ENCODE results near the gene LIMS2.

LIMS2 gene, protein sequence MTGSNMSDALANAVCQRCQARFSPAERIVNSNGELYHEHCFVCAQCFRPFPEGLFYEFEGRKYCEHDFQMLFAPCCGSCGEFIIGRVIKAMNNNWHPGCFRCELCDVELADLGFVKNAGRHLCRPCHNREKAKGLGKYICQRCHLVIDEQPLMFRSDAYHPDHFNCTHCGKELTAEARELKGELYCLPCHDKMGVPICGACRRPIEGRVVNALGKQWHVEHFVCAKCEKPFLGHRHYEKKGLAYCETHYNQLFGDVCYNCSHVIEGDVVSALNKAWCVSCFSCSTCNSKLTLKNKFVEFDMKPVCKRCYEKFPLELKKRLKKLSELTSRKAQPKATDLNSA

DNA sequence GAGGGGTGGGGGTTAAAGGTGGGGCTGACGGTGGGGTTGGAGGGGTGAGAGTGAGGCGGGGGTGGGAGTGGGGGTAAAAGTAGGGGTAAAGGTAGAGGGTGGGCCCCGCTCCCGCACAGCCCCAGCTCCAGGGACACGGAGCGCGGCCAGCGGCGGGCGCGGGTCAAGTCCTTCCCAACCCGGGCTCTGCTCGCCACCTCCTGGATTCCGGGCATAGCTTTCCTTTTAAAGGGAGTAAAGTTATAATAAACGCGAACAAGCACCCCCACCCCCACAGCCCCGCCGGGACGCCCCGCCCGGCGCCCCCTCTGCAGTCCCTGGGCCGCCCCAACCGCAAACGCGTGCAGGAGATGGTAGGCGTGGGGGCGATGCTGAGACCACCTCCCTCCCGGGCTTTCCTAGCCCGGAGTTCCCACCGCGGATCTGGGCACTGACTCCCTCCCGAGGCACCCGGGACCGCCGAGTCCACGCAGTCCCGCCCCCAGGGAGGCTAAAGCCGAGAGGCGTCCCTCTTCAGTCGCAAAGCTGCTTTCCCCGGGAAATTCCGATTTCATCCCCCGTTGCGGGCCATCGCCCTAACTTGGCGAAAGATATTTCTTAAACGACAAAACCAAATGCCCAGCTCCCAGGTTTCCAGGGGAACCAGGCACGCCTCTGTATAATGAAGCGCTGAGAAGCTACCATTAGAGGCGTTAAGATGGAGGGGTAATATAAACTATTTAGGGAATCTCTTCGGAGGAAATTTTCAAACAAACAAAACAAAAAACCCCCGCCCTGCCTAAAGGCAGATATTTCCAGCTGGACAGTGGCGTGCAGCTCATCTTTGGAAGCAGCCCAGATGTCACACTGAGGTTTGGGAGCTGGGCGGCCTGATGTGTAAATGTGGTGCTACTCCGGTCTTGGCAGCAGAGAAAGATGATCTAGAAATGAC, at the start of gene LIMS2:
Gene LIMS2 (minus strand): TSS at position 200 of the 931 bp plus-strand sequence. CDS start 506 bp downstream, outside the sequence.
- DNase-seq: peak; percentile 52

DNA sequence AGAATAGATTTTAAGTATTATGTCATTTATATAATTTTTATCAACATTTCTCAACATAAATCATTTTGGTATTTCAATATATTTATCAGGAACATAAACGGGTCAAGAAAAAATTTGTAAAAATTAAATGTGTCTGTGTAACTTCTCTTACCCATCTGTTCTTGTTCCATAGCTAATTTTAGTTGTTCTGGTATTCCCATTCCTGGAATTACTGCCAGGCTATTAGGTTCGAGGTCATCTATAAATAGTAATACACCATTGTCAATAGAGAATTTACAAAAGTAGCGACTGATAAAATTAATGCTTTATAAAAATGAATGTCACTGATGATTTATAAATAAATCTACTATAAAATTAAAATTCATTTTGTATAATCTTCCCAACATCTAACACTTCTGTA, 47.5 kb upstream of the LIMS2 start:
- no peak for DNase-seq

DNA sequence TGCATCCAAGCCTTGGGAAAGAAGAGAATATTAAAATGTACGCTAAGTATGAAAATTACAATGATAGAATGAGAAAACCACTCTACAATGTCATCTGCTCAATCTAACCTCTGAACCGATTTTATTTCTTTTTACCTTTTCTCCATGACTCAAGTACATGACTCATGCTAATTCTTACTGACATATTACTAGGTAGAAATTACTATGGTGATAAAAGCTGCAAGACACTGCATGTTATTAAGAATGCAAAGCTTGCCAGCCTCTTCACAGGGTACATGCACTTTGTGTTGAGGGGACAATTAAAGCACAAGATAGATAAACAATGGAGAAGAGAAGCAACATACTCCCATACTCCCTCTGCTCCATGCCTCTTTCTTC, 46.6 kb upstream of the LIMS2 start:
- DNase-seq: no peak

DNA sequence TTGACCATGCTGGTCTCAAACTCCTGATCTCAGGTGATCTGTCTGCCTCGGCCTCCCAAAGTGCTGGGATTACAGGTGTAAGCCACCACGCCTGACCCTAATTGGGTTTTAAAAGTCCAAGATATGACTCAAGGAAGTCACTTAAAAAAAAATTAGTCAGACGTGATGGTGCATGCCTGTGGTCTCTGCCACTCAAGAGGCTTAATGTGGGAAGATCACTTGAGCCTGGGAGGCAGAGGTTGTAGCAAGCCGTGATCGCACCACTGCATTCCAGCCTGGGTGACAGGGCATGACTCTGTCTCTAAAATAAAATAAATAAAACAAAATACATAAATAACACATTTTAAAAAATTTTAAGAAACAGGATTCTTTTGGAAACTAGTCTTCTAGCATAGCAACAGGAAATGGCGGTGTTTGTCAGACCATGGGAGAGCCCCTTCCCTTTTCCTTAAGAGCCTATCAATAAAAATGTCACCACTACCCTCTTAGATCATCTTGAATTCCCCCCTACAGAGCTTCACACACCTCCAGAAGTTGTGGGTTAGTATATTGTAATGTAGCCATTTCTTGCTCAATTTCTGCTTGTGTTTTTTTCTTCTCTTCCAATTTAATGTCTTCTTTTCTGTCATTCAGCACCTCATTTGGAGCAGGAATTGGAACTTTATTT, 46.1 kb upstream of the LIMS2 start:
- no peak for DNase-seq

DNA sequence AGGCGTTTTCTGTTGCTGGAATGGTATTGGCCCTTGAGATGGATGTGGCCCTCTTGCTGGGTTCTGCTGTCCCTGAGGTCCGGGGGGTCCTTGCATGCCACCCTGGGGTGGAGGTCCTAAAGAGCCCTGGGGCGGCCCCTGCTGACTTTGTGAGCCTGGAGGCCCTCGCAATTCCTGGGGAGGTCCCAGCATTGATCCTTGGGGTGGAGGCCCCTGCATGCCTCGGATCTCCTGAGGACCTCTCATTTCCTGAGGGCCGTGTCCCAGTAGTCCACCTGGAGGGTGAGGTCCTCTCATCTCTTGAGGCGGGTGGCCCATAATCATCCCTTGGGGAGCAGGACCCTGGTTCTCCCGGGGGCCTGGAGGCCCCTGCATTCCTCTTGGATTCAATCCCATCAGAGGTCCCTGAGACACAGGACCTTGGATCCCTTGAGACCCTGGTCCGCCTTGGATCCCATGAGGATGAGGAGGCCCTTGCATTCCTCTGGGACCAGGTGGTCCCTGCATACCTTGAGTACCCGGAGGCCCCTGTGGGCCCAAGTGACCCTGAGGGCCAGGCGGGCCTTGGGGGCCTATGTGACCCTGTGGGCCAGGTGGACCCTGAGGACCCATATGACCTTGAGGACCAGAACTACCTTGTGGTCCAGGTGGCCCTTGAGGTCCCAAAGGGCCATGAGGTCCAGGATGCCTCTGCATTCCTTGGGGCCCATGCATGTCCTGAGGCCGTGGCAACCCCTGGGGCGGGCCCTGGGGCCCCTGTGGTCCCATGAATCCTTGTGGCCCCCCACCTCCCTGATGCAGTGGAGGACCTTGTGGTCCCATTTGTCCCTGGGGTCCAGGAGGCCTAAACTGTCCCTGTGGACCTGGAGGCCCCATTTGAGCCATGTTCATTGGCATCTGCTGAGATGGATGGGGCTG, 44.2 kb upstream of the LIMS2 start:
- no peak for DNase-seq

DNA sequence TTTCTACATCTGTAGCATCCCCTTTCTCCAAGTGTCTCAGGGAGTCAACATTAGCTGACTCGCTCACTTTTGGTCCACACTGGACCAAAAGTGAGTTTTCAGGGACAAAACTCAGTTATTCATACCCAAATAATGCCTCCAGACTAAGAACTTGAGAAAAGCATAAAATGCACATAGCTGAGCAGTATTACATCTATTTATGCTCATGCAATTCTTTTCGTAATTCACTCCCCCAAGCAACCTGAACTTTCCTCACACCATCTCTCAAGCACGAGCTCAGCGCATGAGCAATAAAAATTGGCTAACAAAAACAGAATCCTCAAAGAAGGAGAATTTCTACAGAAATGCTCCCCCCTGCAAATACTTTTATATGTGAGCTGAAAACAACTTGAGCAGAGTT, 42.9 kb upstream of the LIMS2 start:
- no peak for DNase-seq

DNA sequence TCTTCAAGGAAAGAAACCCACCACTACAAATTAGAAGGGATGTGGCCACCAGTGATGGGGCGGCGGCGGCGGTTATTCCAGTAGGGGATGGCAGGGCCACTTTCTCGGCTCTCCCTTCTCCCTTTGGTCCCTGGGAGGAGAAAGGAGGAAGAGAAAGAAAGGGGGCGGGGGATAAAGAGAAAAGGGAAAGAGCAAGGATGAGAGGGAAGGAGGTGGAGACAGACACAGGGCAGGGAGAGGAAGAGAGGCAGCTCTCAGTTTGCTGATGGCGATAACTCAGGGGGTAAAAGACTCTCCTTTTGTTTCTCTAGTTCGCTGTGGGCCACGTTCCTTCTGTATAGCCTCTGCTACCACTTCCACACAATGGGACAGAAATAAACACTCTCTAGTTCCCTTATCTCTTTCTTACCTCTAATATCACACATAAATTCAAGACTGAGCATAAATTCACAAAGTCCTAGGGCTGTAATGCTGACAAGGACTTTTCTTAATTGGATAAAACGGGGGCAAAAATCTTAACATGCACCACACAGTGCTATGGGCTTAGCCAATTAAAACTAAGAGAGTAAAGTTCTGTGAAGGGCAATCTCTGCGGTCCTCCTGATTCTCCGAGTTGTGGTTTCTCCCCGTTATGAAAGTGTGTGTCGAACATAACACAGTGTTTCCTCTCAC, 40.6 kb upstream of the LIMS2 start:
- no peak for DNase-seq

DNA sequence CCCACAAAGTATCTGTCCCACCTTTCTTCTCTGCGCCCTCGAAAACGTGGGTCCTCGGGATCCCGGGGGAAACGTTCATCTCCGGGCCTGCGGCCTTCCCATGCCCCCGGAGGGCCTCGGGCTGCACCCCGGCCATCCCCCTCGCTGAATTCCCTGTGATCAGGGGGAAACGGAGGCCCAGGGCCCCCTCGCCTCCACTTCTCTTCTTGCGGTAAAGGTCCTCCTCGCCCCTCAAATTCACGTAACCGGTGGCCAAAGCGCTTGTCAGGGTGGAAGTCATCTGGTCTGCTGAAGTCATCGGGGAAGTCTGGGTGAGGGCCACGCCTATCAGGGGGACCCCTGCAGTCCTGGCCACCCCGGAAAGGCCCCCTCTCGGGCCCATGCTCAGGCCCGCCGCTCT, 38.2 kb upstream of the LIMS2 start:
- no peak for DNase-seq

DNA sequence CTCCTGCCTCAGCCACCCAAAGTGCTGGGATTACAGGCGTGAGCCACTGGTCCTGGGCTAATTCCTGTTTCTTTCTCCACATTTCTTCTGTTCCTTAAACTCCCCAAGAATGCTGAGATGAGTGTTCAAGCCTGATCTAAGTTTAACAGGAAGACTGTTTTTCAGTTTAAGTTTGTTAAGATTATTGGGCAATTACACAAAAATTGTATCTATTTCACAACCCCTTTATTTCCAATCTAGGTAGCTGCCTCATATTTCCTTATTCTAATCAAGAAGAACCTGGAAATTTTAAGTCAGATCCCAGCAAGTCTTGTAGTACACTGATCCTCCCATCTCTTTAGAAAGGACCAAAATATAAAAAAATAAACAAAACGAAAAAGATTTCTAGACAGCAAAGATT, 37.7 kb upstream of the LIMS2 start:
- DNase-seq: no peak

DNA sequence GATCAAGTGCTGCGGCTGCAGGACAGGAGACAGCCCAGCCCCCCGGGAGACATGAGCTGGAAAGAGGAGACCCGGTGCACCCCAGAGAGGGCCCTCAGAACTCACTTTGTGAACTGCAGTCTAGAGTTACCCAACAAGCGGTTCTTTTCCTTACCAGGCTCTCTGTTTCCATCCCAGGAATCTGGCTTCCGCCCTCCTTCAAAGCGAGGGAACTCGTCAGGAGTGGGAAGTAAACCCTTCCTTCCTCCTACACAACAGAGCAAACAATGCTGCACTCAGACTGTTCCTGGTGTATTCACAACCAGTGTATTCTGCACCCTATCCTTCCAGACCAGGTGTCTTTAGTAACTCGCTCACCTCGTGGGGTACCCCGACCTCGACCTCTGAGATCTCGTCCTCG, 34.0 kb upstream of the LIMS2 start:
- no peak for DNase-seq

DNA sequence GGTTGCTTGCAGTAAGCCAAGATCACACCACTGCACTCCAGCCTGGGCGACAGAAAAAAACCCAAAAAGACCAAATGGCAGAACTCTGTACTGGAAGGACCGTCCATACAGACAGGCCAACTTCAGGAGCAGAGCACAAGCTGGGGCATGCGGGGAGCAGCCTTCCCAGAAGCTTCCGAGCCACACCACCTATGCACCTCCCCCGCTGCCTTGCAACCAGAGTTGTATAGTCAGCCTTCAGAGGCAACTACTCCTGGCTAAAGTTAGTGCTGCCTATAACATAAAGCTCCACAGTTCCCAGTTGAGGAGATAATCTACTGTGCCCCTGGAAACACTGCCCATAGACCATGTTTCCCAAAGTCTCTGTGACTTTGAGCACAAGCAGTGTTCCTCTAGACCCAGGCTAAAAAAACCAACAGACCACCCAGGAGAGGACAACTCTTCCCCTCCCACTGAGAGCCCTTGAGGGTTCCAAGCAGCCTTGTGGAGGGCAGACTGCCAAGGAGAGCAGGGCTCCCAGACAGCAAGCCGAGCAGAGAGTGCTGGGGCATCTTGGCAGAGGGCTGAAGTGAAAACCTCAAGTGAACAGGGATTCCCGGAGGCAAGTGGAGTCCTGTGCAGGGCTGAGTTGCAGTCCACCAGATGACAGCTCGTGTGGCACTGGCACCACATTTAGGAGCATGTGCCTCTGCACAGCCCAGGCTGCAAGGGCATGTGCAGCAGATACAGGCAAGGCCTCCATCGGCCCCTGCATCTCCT, 32.7 kb upstream of the LIMS2 start:
- no peak for DNase-seq

DNA sequence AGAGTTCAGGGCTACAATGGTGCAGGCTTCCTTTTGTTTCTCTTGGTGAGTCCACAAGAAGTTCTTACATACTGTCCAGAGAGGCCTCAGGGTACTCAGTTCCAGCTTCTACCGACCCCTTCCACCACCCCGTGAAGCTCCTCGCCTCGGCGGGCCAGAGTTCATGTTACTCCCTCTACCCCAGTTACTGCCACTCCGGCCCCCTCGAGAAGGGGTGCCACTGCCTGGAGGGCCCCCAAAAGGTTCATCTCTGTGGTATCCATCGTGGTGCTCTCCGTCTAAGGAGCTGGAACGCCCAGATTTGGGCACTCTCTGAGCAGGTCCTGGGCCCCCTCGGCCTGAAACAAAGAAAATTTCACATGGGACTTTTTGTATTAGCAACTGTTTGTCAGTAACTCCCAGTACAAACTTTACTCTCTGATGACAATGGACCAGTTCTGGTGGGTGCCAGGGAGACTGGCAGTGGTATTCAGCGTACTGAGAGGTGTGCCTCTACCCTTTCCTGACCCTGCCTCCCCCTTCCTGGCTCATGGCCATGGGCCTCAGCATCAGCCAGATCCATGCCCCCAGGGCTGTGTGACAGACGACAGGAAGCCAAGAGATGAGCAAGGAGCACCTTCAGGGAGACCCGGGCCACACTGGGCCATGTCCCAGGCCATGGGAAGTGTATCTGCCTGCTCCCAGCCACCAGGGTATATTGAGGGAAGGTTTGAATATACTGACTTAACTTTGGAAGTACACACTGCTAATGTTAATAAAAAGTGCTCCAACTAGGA, 31.1 kb upstream of the LIMS2 start:
- DNase-seq: no peak

DNA sequence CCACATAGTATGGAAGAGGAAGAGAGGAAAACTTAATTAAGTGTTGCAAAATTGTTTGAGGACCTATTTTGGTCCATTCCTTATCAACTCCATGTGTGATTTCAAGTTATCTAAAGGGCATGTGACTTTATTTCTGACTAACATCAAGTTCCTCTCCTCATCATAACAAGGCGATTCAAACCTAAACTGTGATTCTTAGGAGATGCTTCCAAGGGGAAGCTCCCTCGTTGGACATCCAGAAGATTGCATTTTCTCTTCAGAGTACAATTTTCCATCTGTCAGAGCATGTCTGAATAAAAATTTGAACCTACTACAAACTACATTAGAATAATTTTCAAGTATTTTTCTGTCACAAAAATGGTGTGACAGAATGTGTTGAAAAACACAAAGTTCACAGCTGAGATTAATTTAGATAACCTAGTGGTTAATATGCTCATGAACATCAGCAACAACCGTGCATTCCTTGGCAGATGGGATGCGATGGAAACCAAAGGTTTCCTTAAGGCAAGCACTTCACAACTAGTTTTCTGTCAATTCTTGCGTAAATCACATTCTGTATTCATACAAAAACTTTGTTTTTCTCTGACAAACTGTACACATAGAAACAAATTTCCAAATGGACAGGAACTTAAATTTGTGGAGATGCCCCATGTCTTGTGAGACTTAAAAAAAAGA, 30.2 kb upstream of the LIMS2 start:
- no peak for DNase-seq

DNA sequence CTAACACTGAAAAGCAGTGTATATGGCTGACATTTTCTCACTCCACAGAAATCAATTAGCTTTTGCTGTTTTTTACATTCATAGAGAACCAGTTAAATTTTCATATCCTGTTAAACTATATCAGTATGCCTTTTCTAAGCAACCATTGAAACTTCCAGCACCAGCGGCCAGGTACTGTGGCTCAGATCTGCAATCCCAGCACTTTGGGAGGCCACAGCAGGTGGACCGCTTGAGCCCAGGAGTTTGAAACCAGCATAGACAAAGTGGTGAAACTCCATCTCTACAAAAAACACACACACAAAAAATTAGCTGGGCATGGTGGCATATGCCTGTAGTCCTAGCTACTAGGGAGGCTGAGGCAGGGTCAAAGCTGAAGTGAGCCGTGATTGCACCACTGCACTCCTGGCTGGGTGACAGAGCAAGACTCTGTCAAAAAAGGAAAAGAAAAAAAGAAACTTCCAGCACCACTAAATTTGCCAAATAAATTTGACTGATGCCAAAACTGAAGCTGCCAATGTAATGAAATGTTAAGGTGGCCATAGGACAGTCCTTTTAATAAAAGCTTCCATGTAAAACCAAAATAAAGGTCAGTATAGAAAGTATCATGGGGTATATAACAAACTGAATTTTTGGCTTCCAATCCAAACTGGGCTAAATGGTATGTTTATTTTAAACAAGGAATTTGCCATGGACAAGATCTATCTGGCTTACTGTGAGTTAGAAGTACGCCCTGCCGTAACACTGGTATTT, 29.5 kb upstream of the LIMS2 start:
- no peak for DNase-seq

DNA sequence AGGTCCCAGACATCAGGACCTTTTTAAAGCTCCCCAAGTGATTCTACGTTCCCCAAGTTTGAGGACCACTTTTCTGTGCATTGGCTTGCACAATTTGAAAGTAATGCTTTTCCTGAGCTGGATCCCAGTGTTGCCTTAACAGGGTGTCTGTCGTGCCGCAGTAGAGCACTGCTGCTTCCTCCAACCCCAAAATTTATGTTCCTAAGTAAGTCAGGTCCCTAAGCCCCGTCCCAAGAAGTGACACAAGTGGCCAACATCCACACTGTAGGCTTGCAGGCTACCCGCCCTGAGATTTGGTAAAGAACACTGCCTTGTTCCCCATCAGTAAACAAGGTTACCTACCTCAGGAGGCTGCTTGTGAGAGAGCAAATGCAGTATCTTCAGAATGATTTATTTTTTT, 28.0 kb upstream of the LIMS2 start:
- DNase-seq: no peak

DNA sequence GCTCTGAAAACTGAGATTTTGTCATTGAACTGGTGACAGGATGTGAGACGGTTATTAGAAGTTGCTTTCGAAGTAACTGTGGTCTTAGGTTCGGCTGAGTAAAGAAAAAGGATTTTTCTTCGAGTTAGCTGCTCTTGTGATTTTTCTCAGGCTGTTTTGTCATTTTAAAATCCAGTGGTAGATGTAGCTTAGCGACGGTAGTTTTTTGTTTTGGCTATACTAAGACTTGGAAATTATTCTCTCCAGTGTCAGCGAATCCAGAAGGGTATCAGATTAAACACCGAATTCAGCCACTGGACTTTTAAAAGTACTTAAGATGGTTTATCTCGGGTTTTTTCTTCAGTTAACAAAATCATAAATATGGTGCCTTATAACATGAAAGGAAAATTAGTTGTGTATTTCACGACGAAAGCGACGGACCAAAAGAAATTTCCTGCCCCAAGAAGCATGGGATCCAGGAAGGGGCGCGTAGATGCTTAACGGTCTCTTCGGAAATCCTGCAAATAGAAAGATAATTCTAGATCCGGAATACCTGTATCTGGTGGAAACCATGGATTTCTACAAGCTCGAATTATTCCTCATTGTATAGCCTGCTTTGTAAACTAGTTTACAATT, 27.2 kb upstream of the LIMS2 start:
- no peak for DNase-seq

DNA sequence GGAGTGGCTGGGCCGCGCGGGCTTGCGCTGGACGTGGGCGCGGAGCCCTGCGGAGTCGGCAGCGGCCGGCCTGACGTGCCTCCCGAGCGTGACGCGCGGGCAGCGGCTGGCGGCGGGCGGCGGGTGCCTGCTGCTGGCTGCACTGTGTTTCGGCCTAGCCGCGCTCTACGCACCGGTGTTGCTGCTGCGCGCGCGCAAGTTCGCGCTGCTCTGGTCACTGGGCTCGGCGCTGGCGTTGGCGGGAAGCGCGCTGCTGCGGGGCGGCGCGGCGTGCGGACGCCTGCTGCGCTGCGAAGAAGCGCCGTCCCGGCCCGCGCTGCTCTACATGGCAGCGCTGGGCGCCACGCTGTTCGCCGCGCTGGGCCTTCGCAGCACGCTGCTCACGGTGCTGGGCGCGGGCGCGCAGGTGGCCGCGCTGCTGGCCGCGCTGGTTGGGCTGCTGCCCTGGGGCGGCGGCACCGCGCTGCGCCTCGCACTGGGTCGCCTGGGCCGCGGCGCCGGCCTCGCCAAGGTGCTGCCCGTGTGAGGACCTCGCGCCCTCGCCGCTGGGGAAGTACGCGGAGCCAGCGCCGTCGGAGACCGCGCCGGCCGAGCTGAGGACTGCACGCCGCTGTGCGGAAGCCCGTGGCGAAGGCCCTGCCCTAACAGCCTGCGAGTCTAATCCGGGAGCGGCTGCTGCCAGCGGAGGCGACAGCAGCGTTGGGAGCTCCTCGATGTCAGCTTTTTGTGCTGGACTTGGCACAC, 26.5 kb upstream of the LIMS2 start:
- peak; percentile 85 for DNase-seq

DNA sequence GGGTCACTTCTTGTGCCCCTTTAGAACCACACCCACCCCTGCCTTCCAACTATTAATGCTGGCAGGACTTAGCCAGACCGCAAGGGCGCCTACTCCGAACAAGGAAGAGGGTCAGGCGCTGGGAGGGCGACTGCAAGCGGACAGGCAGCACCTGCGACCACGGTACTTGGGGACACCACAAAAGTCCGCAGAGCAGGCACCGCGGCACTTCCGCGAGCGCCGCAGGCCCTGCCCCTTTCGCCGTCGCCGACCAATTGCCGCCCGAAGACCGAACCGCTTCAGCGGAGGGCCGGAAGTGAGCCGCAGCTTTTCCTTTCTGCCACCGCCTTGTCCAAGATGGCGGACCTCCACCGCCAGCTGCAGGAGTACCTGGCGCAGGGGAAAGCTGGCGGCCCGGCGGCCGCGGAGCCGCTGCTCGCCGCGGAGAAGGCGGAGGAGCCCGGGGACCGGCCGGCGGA, 25.9 kb upstream of the LIMS2 start, which contains the start of gene SFT2D3:
Gene SFT2D3 (plus strand): TSS at position 305 of the 458 bp plus-strand sequence. CDS start 32 bp downstream, at position 337.
- peak; percentile 94 for DNase-seq
